ENCODE data around the gene PLEKHF1.
"Not testable (repeated sequence)": the region's sequence is repeated elsewhere in the genome, so short reads cannot be mapped to it uniquely, and the experiment has no call there.

Gene PLEKHF1

DNA sequence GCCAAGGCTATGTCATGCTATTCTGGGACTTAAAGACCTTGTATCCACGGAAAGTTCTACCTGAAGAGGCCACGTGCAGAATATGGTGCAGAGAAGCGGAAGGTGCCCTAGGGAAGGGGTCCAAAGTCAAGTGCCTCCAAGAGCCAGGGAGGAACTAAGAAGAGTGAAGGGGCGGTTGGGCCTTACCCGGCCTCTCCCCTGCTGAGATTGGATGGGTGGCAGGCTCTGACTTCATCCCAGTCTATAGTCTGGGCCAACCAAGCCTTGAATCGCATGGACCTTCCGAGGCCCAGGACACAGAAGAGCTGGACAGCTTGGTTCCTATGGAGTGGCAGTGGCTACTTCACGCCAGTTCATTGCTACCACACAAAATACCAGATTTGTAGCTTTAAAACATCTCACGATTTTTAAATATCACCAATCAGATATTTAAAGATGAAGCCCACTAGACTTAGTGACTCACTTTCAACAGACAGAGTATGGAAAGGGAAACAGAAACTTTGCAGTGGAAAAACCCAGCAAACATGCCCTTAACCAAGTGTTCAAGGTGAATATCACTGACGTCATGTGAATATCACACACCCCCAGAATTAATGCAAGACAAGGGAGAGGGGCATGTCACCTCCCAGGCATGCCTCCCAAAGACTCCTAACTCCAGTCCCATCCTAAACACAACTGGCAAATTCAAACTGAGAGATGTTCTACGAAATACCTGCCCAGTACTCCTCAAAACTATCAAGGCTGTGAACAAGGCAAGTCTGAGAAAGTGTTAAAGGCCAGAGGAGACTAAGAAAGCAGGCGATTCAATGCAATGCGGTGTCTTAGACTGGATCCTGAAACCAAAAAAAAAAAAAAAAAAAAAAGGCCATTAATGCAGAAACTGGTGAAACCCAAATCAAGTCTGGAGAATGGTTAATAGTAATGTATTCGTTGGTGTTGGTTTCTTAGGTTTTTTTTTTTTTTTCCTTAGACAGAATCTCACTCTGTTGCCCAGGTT is 39.6 kb downstream of the PLEKHF1 start:
- no peak for DNase-seq

DNA sequence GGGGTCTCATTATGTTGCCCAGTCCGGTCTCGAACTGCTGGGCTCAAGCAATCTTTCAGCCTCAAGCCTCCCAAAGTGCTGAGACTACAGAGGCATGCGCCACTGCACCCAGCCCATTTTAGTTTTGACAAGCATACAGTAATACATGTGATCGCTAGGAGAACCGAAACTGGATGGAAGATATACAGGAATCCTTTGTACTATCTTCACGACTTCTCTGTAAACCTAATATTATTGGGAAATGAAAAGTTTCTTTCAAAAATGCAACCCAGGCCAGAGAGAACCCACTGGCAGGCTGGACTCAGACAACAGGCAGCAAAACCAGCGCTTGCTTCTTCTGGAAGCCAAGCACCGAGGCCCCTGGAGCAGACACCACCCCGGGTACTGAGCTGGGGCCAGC is 40.4 kb downstream of the PLEKHF1 start:
- no peak for DNase-seq

DNA sequence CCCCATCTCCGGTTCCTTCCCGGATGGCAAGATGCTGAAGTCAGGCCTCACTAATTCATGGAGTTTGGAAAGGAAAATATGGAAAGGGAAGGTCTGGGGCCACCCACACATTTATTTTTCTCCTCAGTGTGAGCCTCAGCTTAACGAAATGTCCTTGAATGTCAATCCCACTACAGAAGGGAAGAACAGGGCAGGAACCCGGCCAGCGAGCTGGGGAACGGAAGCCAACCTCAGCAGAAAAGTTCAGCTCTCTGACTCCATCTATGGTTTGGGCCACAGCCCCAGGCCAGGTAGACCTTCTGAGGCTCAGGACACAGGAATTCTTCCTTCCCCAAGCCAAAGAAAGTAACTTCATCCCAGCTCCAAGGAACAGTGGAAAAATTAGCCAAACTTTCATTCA is 41.4 kb downstream of the PLEKHF1 start:
- DNase-seq: no peak

DNA sequence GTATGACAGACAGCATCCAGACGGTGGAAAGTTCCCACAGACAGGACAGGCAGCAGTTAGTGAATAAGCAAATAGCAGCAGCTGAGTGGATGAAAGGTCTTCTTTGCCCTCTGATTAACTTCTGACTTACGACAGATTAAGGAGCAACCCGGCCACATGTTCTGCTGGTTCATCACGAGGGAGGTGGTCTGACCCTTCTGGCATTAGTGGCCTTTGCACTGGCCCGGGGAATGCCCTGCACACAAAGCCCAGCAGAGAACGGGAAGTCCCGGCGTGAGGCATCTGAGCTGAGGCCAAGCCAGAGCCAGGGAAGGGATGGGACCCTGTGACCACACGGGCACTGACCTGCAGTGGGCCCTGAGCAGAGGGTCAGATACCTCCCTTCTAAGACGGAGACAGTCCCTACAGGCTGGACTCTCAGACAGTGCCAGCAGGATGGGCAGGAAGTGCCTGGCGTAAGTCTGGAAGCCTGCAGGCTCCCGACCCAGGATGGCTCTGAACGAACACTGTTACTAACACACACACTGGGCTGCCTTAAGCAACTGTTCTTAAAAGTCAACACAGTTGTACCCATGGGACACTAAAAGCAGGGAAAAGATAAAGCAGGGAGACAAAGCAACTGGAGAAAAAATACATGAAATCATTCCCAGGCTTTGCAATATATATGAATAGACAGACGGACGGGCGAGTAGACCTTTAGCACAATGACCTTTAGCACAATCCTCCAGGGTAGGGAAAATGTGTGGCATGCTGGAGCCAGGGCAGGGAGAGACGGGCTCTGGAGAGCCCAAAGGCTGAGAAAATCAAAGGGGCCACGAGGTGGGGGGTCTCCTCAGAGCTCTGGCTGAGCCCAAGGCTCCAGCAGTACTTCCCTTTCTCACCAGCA is 43.5 kb downstream of the PLEKHF1 start:
- DNase-seq: no peak

DNA sequence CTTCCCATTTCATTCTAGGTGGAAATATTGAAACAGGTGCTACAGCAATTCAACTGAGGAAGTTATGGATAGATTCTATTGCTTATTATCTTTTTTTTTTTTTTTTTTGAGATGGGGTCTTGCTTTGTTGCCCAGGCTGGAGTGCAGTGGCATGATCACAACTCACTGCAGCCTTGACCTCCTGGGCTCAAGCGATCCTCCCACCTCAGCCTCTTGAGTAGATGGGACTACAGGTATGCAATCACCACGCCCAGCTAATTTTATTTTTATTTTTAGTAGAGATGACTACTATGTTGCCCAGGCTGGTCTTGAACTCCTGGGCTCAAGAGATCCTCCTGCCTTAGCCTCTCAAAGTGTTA is 44.2 kb downstream of the PLEKHF1 start:
- not testable (repeated sequence) for DNase-seq

DNA sequence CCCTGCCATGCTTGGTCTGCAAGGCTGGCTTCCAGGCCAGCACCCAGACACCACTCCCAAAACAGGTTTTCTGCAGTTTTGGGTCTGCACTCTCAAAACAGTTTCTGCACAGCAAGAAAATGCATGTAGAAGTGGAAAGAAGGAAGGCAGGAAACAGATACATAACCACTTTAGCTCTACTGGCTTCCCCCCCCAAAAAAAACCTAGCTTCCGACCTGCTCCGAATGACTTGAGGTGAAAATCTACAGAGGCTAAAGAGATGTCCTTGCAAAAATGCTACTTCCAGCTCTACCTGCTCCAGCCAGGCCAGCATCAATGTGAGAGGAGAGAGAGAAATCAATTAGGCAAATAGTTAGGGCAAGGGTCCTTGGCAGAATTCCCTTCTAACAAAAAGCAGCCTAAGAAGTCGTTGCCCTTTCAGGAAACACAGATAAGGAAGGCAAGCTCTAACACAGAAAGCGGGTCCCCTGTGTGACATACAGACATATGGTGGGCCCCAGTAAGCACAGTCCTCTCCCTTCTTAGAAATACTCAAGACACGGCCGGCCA is 46.4 kb downstream of the PLEKHF1 start:
- DNase-seq: no peak

DNA sequence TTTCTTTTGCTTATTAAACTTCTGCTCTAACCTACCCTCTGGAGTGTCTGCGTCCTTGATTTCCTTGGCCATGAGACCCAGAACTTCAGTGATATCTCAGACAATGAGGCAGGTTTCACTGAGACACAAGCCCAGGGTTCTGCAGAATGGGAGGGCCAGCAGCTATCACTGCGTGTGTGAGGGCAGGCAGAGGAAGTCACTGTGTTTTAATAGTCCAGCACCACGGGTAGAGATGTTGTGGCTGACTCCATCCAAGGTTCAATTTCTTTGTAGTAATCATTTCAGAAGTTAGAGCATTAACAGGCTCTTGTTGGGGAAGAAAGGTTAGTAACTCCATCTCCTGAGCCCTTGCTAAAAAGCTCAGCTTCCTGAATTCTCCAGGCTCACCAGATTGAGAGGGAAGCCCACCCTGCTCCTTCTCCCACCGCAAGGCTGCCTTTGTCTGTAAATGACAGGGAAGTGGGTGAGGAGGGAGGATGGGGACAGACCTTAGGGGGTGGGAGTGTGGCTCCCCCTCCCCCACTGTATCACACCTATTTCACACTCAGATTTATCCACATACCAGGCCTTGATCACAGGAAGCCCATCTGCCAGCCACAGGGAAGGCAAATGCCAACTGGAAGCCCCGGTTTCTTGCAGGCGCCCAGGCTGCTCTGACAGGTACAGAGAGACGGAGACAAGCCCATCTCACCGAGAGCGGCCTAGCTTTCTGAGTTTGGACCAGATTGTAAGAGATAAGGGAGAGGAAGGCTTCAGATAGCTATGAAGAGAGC is 47.7 kb downstream of the PLEKHF1 start:
- DNase-seq: no peak

DNA sequence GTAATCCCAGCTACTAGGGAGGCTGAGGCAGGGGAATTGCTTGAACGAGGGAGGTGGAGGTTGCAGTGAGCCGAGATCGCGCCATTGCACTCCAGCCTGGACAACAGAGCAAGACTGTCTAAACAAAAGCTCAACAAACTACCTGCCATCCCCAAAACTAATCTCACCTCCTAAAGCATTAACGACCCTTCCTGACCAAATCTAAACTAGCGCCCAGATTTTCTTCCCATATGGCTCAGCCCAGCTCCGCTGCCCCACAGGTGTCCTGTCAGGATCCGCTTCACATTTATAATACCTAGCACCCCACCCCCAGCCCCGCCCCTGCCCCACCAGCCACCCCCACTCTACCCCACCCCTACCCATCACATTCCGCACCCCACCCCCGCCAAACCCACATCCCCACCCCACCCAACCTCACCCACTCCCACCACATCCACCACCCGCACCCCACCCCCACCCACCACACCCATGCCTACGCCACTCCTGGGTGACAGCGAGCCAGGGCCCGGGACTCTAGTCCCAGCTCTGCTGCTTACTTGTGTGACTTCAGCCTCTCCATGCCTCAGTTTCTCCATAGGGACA is 49.2 kb downstream of the PLEKHF1 start:
- DNase-seq: peak; percentile 69

DNA sequence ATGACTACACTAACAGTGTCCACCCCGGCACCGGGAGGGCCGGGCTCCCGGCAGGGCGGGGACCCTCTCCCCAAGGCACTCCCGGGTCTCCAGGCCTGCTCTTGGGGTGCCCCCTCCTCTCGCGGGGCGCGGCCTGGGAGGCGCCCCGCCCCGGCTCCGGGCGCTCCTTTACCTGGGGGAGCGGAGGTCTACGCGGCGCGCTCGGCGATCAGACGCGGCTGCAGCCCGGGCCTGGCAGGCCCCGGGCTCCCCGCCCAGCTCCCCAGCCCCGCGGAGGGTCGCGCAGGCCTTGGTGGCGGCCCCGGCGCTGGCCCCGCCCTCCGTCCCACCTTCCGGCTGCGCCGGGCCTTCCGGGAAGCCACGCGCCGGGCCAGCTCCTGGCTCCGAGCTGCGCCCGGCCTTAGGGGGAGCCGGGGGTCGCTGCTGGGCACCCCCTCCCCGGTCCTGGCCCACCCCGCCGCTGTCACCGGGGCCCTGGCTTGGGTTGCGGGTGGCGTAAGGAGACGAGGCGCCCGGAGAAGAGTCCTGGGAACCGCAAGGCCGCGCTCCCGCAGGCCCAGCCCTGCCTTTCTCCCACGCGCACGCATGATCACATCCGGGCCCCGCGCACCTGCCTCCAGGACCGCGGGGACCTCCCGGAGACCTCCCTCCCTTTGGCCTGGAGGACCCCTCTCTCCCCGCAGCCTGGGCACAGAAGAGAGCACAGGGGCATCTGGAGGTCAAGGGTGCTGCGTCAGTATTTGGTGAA is 49.9 kb downstream of the PLEKHF1 start, which contains the start of gene C19orf12:
C19orf12 (minus strand) TSS at position 309 of the 748 bp plus-strand sequence. CDS start 6,848 bp downstream, outside the sequence.
- DNase-seq: peak; percentile 41

DNA sequence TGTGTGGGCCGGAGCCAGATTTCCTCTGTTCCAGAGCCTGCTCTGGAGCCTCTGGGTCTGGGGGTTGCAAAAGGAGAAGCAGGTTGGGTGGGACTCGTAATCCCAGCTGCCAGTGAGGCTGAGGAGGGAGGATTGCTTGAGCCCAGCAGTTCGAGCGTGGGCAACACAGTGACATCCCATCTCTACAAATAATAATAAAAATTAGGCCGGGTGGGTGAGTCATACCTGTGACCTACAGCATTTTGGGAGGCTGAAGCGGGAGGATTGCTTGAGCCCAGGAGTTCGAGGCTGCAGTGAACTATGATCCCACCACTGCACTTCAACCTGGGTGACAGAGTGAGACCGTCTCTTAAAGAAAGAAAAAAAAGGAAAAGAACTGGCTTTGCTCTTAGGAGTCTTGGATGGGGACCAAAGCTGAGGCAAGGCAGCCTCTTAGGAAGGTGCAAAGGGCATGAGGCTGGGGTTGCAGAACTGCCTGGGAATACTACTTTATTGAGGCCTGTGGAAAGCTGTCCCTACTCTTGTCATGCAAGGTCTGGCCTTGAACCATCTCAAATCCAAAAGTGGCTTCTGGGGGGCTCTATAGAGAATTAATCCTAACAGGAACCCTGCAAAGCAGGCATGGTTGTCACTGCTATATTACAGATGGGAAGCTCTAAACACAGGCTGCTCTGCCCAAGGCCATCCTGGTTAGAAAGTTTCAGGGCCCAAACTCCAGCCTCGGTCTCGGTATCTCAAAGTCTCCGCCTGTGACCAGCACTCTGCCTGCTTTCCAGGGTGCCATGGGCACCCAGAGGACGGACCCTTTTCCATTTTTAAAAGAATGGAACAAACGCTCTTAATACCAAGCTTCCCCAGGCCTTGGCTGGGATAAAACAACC is 50.7 kb downstream of the PLEKHF1 start:
- DNase-seq: no peak

DNA sequence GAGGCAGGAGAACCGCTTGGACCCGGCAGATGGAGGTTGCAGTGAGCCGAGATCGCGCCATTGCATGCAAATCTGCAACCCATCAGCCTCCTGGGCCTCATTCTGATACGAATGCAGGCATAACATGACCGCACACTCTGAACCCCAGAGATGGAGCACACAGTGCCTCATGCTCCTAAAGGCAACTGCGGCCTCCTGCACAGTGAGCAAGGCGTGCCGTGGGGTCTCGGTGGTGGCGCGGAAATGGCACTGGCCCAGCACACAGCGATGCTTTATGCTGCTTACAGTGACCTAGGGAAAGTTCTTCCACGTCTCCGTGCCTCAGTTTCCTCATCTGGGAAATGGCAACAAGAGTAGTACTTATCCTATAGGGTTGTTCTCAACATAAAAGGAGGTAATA is 51.8 kb downstream of the PLEKHF1 start:
- DNase-seq: no peak

DNA sequence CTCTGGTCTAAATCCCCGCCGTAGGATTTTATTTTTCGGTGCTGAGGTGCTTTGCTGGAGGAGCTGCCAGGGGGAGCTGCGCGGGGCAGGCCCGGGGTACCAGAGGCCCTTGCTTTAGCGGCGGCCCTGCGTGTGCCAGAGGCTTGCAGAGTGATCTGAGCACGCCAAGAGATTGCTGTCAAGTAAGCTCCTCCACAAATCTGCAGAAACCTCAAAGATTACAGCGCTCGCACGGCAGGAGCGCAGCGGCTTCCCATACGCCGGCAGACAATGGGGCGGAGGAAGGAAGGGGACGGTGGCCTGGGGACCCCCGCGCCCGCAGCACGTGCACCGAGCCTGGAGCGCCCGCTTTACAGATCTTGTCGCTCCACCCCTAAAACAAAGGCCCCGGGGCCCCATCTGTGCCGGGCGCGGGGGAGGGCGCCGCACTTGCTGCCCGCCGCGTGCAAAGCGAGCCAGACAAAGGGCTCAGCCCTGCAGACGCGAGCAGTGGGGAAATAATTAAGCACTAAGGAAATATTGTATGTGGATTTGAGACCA is 58.9 kb downstream of the PLEKHF1 start:
- no peak for DNase-seq

DNA sequence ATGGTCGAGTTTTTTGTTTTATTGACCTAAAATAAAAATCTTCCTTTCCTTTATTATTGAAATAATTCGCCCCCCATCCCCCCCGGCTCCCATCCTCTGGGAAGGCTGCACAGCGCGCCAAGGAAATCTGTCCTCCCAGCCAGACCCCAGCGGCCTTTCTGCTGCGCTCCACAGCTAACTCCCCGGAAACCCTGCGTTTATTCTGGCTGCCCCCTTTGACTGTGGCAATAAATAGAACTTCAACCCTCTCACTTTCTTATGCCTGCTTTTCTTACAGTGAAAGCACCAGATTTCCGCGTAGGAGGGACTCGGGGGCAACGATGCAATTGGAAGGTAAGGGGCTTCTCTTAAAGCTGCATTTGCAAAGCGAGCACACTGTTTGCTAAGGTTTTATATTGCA is 59.5 kb downstream of the PLEKHF1 start:
- no peak for DNase-seq
